GM18861 (cell line): ENCODE measurements around the gene EXOC6.

Experiments used
- ATAC-seq: cut with Tn5 transposase; IDR thresholded peaks from one replicate; pipeline ENCODE4 v1.9.1; 2021; ENCODE audit not compliant: unreplicated experiment

EXOC6 gene

GRCh38 chr10:92999191-92999590 lies 150.9 kb downstream of the EXOC6 start:
- no peak for ATAC-seq

GRCh38 chr10:93006435-93007039 lies 158.2 kb downstream of the EXOC6 start:
- no peak for ATAC-seq

GRCh38 chr10:93015722-93016121 lies 167.4 kb downstream of the EXOC6 start:
- ATAC-seq = no peak

GRCh38 chr10:93023013-93023650 lies 174.8 kb downstream of the EXOC6 start:
- ATAC-seq = no peak

GRCh38 chr10:93026072-93026471 lies 177.8 kb downstream of the EXOC6 start:
- no peak for ATAC-seq

- ATAC-seq = no peak
These were observed 179.2 kb downstream of the EXOC6 start for GRCh38 chr10:93027508-93027907.

GRCh38 chr10:93028883-93029282 lies 180.6 kb downstream of the EXOC6 start:
- ATAC-seq = no peak

GRCh38 chr10:93030409-93030808 lies 182.1 kb downstream of the EXOC6 start:
- ATAC-seq = no peak

- no peak for ATAC-seq
These were observed 183.9 kb downstream of the EXOC6 start for GRCh38 chr10:93032105-93032808.

GRCh38 chr10:93032809-93033137 lies 184.5 kb downstream of the EXOC6 start:
- ATAC-seq = no peak

GRCh38 chr10:93034426-93034825 lies 186.1 kb downstream of the EXOC6 start:
- ATAC-seq = no peak

- ATAC-seq = no peak
These were observed 190.8 kb downstream of the EXOC6 start for GRCh38 chr10:93039110-93039509.

- ATAC-seq = no peak
These were observed 191.4 kb downstream of the EXOC6 start for GRCh38 chr10:93039721-93040120.

GRCh38 chr10:93054486-93054885 lies 206.2 kb downstream of the EXOC6 start:
- no peak for ATAC-seq

GRCh38 chr10:93058139-93058538 lies 209.8 kb downstream of the EXOC6 start:
- ATAC-seq = no peak

- no peak for ATAC-seq
These were observed 211.9 kb downstream of the EXOC6 start, which contains the start of gene CYP26C1 for GRCh38 chr10:93059975-93060886. TSS of gene CYP26C1 (plus strand) at chr10:93060798. CDS start at chr10:93061264, 466 bp downstream.

- ATAC-seq = no peak
These were observed 212.7 kb downstream of the EXOC6 start for GRCh38 chr10:93060887-93061593.

- no peak for ATAC-seq
These were observed 213.5 kb downstream of the EXOC6 start for GRCh38 chr10:93061594-93062513.

GRCh38 chr10:93062514-93063143 lies 214.3 kb downstream of the EXOC6 start:
- ATAC-seq = no peak
